ENCODE results near the gene MTERF4.

Gene MTERF4

DNA sequence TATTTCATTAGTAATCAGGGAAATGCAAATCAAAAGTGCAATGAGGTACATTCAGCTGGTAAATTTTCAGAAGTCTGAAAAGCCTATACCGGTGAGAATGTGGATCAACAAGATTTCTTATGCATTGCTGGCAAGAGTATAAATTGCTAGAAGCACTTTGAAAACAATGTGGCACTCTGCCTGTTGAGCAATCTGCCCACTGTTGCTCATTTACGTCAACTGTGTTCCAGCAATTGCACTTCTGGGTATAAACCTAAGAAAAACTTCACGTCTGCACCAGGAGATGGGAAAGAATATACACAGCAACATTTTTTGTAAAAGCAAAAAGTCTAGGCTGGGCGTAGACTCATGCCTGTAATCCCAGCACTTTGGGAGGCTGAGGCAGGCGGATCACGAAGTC is 40.8 kb downstream of the MTERF4 start:
- in situ Hi-C loops (cut with HindIII; ENCODE audit: low sequenced_read_pairs), result no loop called here
- DNase-seq (ENCODE audit: low read depth, low spot score), result peak; percentile 29
- TF ChIP-seq, protein P1, sequence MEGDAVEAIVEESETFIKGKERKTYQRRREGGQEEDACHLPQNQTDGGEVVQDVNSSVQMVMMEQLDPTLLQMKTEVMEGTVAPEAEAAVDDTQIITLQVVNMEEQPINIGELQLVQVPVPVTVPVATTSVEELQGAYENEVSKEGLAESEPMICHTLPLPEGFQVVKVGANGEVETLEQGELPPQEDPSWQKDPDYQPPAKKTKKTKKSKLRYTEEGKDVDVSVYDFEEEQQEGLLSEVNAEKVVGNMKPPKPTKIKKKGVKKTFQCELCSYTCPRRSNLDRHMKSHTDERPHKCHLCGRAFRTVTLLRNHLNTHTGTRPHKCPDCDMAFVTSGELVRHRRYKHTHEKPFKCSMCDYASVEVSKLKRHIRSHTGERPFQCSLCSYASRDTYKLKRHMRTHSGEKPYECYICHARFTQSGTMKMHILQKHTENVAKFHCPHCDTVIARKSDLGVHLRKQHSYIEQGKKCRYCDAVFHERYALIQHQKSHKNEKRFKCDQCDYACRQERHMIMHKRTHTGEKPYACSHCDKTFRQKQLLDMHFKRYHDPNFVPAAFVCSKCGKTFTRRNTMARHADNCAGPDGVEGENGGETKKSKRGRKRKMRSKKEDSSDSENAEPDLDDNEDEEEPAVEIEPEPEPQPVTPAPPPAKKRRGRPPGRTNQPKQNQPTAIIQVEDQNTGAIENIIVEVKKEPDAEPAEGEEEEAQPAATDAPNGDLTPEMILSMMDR (IDR thresholded peaks at IDR 0.05; ENCODE audit: low read depth, low read length), result no peak
- no peak overlapping the region for H3K4me3 ChIP-seq (ENCODE audit: low read depth, low read length)

GRCh38 chr2:241053576-241054251 is 48.4 kb downstream of the MTERF4 start:
- in situ Hi-C loops (cut with HindIII; ENCODE audit: low sequenced_read_pairs), result no loop called here
- H3K4me3 ChIP-seq (ENCODE audit: low read depth, low read length), result no peak overlapping the region
- TF ChIP-seq, protein P1 (IDR thresholded peaks at IDR 0.05; ENCODE audit: low read depth, low read length), result no peak
- no peak for DNase-seq (ENCODE audit: low read depth, low spot score)

DNA sequence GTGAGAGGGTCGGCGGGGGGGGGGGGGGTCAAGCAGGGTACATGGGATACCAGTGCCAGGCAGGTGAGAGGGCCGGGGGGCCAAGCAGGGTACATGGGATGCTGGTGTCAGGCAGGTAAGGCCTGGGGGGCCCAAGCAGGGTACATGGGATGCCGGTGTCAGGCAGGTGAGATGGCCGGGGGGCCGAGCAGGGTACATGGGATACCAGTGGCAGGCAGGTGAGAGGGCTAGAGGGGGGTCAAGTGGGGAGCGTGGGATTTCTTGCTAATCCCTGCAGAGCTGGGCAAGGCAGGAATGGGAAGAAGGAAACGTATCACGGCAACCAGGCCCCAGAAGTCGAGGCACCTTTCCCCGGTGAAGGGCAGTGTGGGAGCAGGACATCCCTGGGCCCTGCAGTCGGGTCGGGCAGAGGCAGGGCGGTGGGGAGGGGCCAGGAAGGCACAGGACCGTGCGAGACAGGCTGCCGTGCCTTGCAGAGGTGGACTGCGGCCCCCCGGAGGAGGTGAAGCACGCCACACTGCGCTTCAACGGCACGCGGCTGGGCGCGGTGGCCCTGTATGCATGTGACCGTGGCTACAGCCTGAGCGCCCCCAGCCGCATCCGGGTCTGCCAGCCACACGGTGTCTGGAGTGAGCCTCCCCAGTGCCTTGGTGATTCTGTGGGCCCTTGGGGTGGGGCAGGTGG is 49.3 kb downstream of the MTERF4 start:
- in situ Hi-C loops (cut with HindIII; ENCODE audit: low sequenced_read_pairs), result no loop called here
- TF ChIP-seq, protein P1 (IDR thresholded peaks at IDR 0.05; ENCODE audit: low read depth, low read length), result no peak
- DNase-seq (ENCODE audit: low read depth, low spot score), result no peak
- H3K4me3 ChIP-seq (ENCODE audit: low read depth, low read length), result no peak overlapping the region

DNA sequence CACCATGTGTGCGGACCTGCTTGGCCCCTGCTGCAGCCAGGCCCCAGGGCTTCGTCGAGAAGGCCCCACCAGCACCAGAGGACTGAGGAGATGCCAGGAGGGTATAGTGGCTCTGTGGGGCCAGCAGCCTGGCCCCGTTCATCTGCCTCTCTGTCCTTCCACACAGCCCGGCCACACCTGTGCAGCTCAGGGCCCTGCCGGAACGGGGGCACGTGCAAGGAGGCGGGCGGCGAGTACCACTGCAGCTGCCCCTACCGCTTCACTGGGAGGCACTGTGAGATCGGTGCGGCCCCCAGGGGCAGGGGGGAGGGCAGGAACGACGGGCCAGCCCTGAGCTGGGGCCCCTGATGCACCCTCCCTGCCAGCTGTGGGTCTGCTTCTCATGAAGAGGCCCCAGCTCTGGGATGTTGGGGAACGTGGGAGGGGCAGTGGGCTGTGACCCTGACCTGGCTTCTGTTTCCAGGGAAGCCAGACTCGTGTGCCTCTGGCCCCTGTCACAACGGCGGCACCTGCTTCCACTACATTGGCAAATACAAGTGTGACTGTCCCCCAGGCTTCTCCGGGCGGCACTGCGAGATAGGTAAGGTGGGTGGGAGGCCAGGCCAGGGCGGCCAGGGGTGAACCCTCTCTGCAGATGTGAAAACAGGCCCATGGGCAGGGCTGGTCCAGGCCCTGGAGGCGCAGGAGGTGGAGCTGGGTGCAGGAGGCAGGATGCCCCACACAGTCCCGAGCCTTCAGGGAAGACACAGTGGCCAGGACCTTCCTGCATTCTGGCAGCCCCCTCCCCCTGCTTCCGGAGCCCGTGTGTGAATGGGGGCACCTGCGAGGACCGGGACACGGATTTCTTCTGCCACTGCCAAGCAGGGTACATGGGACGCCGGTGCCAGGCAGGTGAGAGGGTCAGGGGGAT is 50.3 kb downstream of the MTERF4 start:
- DNase-seq (ENCODE audit: low read depth, low spot score), result no peak
- no peak overlapping the region for H3K4me3 ChIP-seq (ENCODE audit: low read depth, low read length)
- in situ Hi-C loops (cut with HindIII; ENCODE audit: low sequenced_read_pairs), result no loop called here

GRCh38 chr2:241050624-241051577 is 51.2 kb downstream of the MTERF4 start:
- no peak for DNase-seq (ENCODE audit: low read depth, low spot score)
- in situ Hi-C loops (cut with HindIII; ENCODE audit: low sequenced_read_pairs), result no loop called here
- H3K4me3 ChIP-seq (ENCODE audit: low read depth, low read length), result no peak overlapping the region
- TF ChIP-seq, protein P1 (IDR thresholded peaks at IDR 0.05; ENCODE audit: low read depth, low read length), result no peak

More for the DNA sequence above, 50.3 kb downstream of the MTERF4 start:
- TF ChIP-seq, protein P1 (IDR thresholded peaks at IDR 0.05; ENCODE audit: low read depth, low read length), result no peak

All from astrocyte of the spinal cord (primary cell).